ENCODE results near the gene AMOT. TPM values are rescaled to one million over a fixed set of nuclear protein-coding genes. Genes with fewer than 3 reads are reported as not detected.

Gene AMOT
- total RNA-seq, 2 experiments from 2014 or later = 0.95 to 6.8 TPM

GRCh38 chrX:112789931-112790330 is 50.7 kb downstream of the AMOT start:
- Histone ChIP-seq H3K36me3 (ENCODE audit: insufficient read depth, low read length) (no peaks in the 10 kb centered on the region), H3K27ac (ENCODE audit: low read depth, low read length, poor library complexity, severe bottlenecking) (no peak overlapping the region), H3K79me2 (ENCODE audit: insufficient read depth, low read depth, low read length) (no peaks in the 10 kb centered on the region), H3K9me2 (ENCODE audit: insufficient read depth, low read length) (no peaks in the 10 kb centered on the region), H3K4me1 (ENCODE audit: insufficient read depth, low read length, poor library complexity, severe bottlenecking) (no peaks in the 10 kb centered on the region), H2AFZ (ENCODE audit: low read length) (no peak overlapping the region), H3K4me3 (ENCODE audit: low read depth, low read length, poor library complexity, severe bottlenecking) (no peak overlapping the region), H4K20me1 (ENCODE audit: insufficient read depth, low read length) (no peaks in the 10 kb centered on the region), H3K4me2 (ENCODE audit: low read length) (no peak overlapping the region), H3K9me3 (ENCODE audit: low read length) (no peaks in the 10 kb centered on the region)
- POLR2A ChIA-PET = no interaction called here
- DNase-seq (ENCODE audit: low spot score) = no peak
- CTCF ChIA-PET (ENCODE audit: unreplicated experiment) = no interaction called here
- TF ChIP-seq EZH2phosphoT487 (IDR thresholded peaks at IDR 0.05; ENCODE audit: borderline replicate concordance, low read depth, low read length) (no peak), CTCF (conservative IDR thresholded peaks at IDR 0.05; ENCODE audit: low read length) (no peak)
- intact Hi-C loops (cut with micrococcal nuclease; ENCODE audit: unreplicated experiment) = no loop called here
- no TSS peak for BruUV-seq (replicated peaks)

DNA sequence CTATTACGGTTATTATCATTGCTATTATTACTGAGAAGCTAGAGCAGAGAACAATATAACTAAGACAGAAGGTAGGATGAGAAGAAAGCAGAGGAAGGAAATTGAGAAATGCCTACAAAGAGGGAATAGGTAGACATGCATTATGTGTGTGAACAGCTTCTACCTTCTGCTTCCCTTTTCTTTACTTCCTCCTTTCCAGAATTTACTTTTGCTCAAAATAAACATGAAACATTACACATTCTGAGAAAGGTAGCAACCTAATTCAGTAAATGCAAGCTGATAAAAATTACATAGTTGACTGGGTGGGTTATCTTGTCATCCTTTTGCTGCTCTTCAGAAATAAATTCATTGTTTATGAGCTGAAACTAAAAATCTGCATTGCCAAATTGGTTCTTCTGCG is 54.6 kb downstream of the AMOT start:
- no peaks in the 10 kb centered on the region for H3K79me2 ChIP-seq (ENCODE audit: insufficient read depth, low read depth, low read length)
- no peak overlapping the region for H3K4me3 ChIP-seq (ENCODE audit: low read depth, low read length, poor library complexity, severe bottlenecking)
- intact Hi-C loops (cut with micrococcal nuclease; ENCODE audit: unreplicated experiment) = no loop called here
- H3K9me2 ChIP-seq (ENCODE audit: insufficient read depth, low read length) = no peaks in the 10 kb centered on the region
- CTCF ChIA-PET (ENCODE audit: unreplicated experiment) = no interaction called here
- H3K4me1 ChIP-seq (ENCODE audit: insufficient read depth, low read length, poor library complexity, severe bottlenecking) = no peaks in the 10 kb centered on the region
- H3K27ac ChIP-seq (ENCODE audit: low read depth, low read length, poor library complexity, severe bottlenecking) = no peak overlapping the region
- no peaks in the 10 kb centered on the region for H3K9me3 ChIP-seq (ENCODE audit: low read length)
- no peak overlapping the region for H2AFZ ChIP-seq (ENCODE audit: low read length)
- no peak for TF ChIP-seq EZH2phosphoT487 (IDR thresholded peaks at IDR 0.05; ENCODE audit: borderline replicate concordance, low read depth, low read length)
- TF ChIP-seq CTCF (conservative IDR thresholded peaks at IDR 0.05; ENCODE audit: low read length) = no peak
- H4K20me1 ChIP-seq (ENCODE audit: insufficient read depth, low read length) = no peaks in the 10 kb centered on the region
- no peak for DNase-seq (ENCODE audit: low spot score)
- no peak overlapping the region for H3K4me2 ChIP-seq (ENCODE audit: low read length)
- no TSS peak for BruUV-seq (replicated peaks)
- POLR2A ChIA-PET = no interaction called here
- no peaks in the 10 kb centered on the region for H3K36me3 ChIP-seq (ENCODE audit: insufficient read depth, low read length)

GRCh38 chrX:112785344-112785743 is 55.3 kb downstream of the AMOT start:
- no peak overlapping the region for H2AFZ ChIP-seq (ENCODE audit: low read length)
- intact Hi-C loops (cut with micrococcal nuclease; ENCODE audit: unreplicated experiment) = no loop called here
- ChIA-PET CTCF (ENCODE audit: unreplicated experiment) (no interaction called here), POLR2A (no interaction called here)
- H4K20me1 ChIP-seq (ENCODE audit: insufficient read depth, low read length) = no peaks in the 10 kb centered on the region
- no peaks in the 10 kb centered on the region for H3K79me2 ChIP-seq (ENCODE audit: insufficient read depth, low read depth, low read length)
- no peaks in the 10 kb centered on the region for H3K9me2 ChIP-seq (ENCODE audit: insufficient read depth, low read length)
- DNase-seq (ENCODE audit: low spot score) = no peak
- H3K4me1 ChIP-seq (ENCODE audit: insufficient read depth, low read length, poor library complexity, severe bottlenecking) = no peaks in the 10 kb centered on the region
- no TSS peak for BruUV-seq (replicated peaks)
- H3K36me3 ChIP-seq (ENCODE audit: insufficient read depth, low read length) = no peaks in the 10 kb centered on the region
- no peak overlapping the region for H3K27ac ChIP-seq (ENCODE audit: low read depth, low read length, poor library complexity, severe bottlenecking)
- no peaks in the 10 kb centered on the region for H3K9me3 ChIP-seq (ENCODE audit: low read length)
- no peak for TF ChIP-seq EZH2phosphoT487 (IDR thresholded peaks at IDR 0.05; ENCODE audit: borderline replicate concordance, low read depth, low read length)
- no peak overlapping the region for H3K4me2 ChIP-seq (ENCODE audit: low read length)
- H3K4me3 ChIP-seq (ENCODE audit: low read depth, low read length, poor library complexity, severe bottlenecking) = no peak overlapping the region

All from OCI-LY7 (cell line).